ENCODE data around the gene PCGF1.

Gene PCGF1

GRCh38 chr2:74507145-74507925 lies at the start of gene PCGF1:
Gene PCGF1, minus strand, starts transcription at chr2:74507695. Its CDS starts 27 bp downstream, at chr2:74507668.
- DNase-seq = peak; percentile 96

GRCh38 chr2:74556831-74557370 lies 49.4 kb upstream of the PCGF1 start:
- no peak for DNase-seq

DNA sequence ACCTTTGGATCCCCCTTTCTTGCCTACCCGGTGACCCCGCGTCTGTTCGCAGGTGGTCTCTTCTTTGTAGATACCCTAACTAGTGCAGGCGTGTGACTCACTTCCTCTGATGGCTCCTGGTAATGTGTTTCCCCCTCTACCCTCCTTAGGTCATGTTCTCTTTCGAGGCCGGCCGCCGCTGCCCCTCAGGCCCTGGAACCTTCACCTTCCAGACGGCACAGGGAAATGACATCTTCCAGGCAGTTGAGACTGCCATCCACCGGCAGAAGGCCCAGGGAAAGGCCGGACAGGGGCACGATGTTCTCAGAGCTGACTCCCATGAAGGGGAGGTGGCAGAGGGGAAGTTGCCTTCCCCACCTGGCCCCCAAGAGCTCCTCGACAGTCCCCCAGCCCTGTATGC lies 48.7 kb upstream of the PCGF1 start:
- no peak for DNase-seq

GRCh38 chr2:74555610-74556103 lies 48.2 kb upstream of the PCGF1 start:
- DNase-seq = no peak

- DNase-seq = no peak
Measured at GRCh38 chr2:74554820-74555531, 47.5 kb upstream of the PCGF1 start.

DNA sequence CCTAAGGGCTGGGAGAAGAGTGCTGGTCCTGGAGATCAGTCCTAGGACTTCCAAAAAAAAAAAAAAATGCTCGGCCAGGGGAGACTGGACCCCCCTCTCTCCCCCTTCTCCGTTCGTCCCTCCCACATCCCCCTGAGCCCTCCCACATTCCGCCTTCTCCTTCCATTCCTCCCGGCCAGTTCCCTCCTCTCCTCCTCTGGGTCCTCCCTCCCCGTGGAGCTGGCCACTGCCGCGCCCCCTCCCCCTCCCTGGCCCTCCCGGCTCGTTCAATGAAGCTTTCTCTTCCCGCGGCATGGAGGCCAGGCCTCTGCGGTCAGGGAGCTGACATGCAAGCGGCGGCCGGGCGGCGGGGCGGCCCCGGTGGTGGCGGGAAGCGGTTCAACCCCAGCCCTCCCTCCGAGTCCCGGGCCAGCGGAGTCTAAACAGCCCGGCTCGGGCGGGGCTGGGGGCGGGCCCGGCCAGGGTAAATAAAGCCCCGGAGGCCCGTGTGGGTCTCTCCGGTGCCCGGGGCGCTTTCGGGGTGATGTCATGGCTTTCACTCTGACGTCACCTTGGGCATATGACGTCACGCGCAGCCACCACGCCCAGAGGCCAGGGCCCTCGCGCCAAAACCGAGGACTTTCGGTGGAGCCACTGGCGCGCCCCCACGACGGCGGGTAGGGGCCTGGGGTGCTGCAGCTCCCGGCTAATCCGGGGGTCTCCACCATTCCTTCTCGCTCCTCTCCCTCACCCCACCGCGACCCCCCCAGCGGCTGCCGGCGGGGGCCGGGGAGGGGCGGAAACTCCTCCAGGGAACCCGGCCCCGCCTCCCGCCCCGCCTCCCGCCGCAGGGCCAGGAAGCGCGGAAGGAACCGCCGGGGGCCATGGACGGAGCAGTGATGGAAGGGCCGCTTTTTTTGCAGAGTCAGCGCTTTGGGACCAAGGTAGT lies 46.7 kb upstream of the PCGF1 start, which contains the start of the genes DOK1 and LOXL3:
TSS of gene DOK1 (plus strand) at position 829 of the 928 bp plus-strand sequence. CDS start at position 864, 35 bp downstream.
TSS of gene LOXL3 (minus strand) at position 51 of the 928 bp plus-strand sequence. CDS start 1,308 bp downstream, outside the sequence.
- peak; percentile 66 for DNase-seq

GRCh38 chr2:74552914-74553811 lies 45.7 kb upstream of the PCGF1 start:
- DNase-seq = no peak

- DNase-seq = no peak
Measured at GRCh38 chr2:74551942-74552913, 44.7 kb upstream of the PCGF1 start.

DNA sequence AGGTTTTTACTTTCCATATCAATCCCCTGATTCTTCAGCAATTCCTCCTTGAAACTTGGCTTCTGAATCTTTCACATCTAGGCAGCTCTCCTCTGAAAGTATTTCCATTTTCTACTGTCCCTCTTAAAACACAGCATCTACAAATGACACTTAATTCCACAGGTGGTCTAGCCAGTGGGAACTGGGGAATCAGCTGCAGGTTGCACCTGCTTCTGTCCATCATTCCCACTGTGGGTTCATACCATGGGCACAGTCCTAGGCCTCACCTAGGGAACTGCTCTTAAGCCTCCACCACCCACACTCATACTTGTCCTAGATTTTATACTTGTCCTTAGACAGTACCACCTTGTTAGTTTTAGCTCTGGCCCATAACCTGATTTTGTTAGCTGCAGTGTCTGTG lies 44.0 kb upstream of the PCGF1 start:
- DNase-seq = no peak

GRCh38 chr2:74550231-74550630 lies 42.7 kb upstream of the PCGF1 start:
- DNase-seq = no peak

DNA sequence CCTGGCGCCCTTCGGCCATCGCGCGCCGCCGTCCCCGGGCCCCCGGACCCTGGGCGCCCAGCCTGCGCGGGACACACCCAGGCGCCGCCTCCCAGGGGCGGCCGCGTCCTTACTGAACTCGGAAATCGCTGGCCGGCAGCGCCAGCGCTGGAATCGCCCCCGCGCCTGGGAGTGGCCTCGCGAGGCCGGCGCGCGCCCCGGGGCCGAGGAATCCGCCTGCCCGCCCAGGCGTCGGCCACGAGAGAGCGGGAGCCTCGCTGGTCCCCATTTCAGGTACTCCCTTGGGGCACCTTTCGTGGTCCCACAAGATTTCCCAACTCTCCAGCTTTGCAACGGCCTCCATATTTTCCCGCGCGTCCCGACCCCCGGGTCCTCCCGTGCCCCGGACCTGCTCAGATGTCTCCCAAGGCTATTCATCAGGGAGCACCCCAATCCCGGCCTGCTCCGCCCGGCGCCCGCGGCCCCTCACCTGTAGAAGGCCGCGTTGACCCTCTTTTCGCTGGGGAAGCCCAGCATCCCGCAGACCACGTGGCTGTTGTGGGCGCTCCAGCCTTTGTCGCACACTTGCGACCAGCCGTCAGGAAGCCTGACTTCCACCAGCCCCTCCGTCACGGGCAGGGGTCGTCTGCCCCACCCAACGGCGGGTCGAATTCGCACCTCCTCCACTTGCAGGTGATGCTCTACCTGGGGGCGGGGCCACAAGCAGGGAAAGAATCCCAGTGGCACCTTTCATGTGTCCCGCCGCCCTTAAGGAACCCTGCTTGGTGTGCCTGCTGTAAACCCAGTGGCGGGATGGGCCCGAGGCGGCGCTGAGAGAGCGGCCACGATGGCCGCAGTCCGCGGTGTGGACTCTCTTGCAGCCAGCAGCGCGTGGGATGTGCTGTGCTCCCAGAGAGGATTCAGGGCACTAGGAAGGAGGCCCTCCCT lies 41.7 kb upstream of the PCGF1 start:
- DNase-seq = no peak

DNA sequence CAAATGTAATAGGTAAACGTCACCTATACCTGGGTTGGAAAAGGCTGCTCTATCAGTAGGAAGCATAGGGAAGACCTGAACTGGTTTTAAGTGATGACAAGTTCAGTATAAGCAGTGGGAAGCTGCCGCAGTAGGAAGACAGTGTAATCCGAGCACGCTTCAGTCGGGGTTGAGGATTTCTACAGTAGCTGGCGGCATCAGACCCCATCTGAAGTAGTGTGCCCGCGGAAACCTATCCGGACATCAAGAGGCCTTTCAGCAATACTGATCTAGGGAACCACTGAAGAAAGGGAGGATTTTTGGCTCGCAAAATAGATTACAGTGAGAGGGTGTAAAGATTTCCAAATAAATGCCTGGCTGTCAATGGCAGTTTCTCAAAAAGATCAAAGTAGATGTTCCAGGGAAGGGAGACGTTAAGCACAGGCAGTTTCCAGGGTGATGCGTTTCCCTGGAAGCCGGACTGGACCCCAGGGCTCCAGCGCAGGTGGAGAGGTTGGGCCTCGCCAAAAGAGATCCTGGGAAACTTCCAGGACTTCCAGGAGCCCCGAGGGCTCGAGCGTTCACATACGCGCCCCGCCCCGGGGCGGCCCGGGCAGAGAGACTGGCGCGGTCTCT lies 40.9 kb upstream of the PCGF1 start:
- DNase-seq = no peak

- DNase-seq = no peak
Measured at GRCh38 chr2:74546004-74546403, 38.5 kb upstream of the PCGF1 start.

DNA sequence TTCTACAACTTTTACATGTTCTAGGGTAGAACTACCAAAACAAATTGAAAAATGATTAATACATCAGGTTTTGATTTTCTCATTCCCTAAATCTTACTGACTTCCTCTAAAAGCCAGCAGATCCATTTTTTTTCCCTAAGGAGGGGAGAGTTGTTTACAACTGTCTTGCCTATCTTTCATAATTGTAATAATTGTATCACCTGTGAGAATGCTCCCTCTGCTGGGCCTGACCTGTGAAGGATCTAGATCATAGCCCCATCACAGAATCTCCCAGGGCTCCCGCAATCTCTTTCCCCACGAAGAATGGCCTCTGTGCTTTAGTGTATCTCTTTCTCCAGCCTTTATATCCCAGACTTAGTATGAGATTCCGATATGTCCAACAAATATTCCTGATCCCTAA lies 37.1 kb upstream of the PCGF1 start:
- no peak for DNase-seq

GRCh38 chr2:74542978-74543377 lies 35.5 kb upstream of the PCGF1 start:
- DNase-seq = no peak

DNA sequence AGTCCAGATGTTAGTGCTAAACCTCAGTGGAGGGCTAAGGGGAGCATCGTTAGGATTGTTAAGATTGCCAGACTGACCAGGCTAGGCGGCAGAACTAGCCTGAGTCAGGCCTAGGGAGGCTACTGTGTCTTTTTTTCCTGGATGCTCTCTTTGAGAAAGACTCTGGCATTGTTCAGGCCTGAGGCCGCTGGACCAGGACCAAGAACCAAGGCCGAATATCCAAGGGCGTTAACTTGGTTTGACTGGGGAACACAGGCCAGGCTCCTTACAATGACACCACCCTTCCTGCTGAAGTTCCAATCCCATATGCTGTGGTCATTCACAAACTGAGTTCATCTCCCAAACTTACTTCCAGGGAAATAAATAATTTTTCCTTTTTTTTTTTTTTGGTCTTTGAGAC lies 32.8 kb upstream of the PCGF1 start:
- DNase-seq = no peak

DNA sequence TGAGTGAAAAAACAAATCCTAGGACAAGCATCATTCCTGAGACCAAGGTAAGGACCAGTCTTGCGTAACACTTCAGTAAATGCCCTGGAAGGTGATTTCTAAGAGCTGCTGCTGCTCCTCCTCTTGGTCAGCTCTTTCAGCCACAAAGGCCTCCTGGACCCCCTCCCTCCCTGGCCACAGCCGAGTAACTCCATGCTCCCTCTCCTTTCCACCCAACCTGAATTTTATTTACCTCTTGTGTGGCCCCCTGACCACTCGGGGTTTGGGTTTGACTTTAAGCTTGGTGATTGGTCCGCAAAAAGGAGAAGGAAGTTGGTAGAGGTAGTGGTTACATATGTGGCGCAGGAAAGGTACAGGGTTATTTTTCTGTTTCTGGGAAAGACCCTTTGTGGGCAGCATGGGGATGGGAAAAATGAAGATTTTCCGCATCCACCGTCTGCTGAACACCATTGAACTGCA lies 31.4 kb upstream of the PCGF1 start:
- DNase-seq = no peak

- DNase-seq = no peak
Measured at GRCh38 chr2:74537140-74537539, 29.6 kb upstream of the PCGF1 start.
